Nephron progenitor cell (in vitro differentiated cells): ENCODE results near the gene ACP6.
A peak's percentile ranks its signal among the peaks of the same experiment; 100 is the strongest.

Experiments used
- DNase-seq: peaks from one replicate; pipeline ENCODE4 v3.0.0; 2021
- H3K27ac Mint-ChIP-seq: 2 replicates; pipeline ENCODE4 v1.8.0; 2021; ENCODE audit warnings: mild to moderate bottlenecking, moderate library complexity, mixed read lengths
- H3K27me3 Mint-ChIP-seq: 2 replicates; pipeline ENCODE4 v1.8.0; 2021; ENCODE audit warnings: mild to moderate bottlenecking, low read depth, mixed read lengths; ENCODE audit not compliant: poor library complexity
- H3K36me3 Mint-ChIP-seq: 2 replicates; pipeline ENCODE4 v1.8.0; 2021; ENCODE audit warnings: low read depth, mixed read lengths
- H3K4me1 Mint-ChIP-seq: 2 replicates; pipeline ENCODE4 v1.8.0; 2021; ENCODE audit warnings: mixed read lengths
- H3K4me3 Mint-ChIP-seq: 2 replicates; pipeline ENCODE4 v1.8.0; 2021; ENCODE audit warnings: mild to moderate bottlenecking, moderate library complexity, mixed read lengths
- H3K9me3 Mint-ChIP-seq: 2 replicates; pipeline ENCODE4 v1.8.0; 2021; ENCODE audit warnings: mild to moderate bottlenecking, moderate library complexity, mixed read lengths
- CTCF ChIP-seq: fragments of 200-600 bp; sonication (generic); IDR thresholded peaks from 2 replicates; pipeline ENCODE4 v1.5.0; 2021; ENCODE audit warnings: antibody characterized with exemption

Gene ACP6

DNA sequence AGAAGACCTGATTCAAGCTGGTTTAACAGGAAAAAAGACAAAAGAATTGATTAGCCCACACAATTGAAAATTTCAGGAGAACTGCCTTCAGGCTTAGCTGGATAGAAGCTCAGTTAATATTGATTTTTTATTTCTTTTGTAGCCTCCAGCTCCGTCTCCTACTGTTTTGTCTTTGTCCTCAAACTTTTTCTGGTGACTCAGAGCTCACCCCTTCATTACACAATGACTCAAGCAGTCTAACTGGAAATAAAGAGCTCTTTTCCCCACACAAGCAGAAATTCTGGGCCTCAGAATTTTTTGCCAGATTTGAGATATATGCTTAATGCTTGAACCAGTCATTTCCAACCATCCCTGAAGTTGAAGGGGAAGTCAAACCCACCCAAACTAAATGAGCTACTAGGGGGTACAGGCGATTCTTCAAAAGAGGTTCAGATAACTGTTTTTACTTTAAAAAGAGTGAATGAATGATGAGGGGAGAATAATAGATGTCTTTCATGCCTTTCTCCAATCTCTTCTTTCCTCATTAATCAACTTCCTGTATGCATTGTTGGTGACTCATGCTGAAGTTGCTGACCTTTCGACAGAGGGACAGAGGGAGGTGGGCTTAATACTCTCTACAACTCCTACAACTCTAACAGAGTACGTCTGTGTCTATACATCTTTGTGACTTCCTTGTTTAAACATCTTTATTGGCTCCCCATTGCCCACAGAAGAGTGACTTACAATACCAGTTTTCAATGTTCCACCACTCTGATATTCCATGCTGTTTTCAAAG, 6.2 kb upstream of the ACP6 start:
- Mint-ChIP-seq H3K9me3 (peaks cover 41% of the 10 kb centered on the region), H3K36me3 (no peaks in the 10 kb centered on the region), H3K27ac (no peak overlapping the region), H3K4me3 (no peak overlapping the region), H3K4me1 (peaks cover 24% of the 10 kb centered on the region), H3K27me3 (peaks cover 2% of the 10 kb centered on the region)
- no peak for TF ChIP-seq CTCF
- DNase-seq: no peak

DNA sequence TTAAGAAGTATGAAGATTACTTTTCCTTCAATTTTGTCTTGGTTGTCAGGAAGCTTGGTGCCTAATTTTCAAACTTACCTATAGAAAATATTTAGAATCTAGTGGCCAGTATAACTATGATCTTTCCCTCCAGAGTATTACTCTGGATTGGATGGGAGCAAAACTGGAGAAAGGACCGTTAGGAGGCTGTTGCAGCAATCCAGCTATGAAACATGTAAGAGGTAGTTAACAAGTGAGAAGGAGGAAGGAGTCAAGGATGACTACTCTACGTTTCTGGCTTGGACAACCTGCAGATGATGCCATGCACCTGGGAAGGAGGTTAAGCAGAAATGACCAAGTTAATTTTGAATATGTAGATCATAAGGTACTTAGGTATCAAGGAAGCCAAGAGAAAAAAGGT, 3.5 kb upstream of the ACP6 start:
- TF ChIP-seq CTCF: no peak
- H3K4me3 Mint-ChIP-seq: no peak overlapping the region
- H3K27ac Mint-ChIP-seq: no peak overlapping the region
- peaks cover 39% of the 10 kb centered on the region for H3K4me1 Mint-ChIP-seq
- no peak for DNase-seq
- no peaks in the 10 kb centered on the region for H3K36me3 Mint-ChIP-seq
- H3K9me3 Mint-ChIP-seq: peaks cover 24% of the 10 kb centered on the region
- peaks cover 2% of the 10 kb centered on the region for H3K27me3 Mint-ChIP-seq

GRCh38 chr1:147673406-147673805, 3.1 kb upstream of the ACP6 start:
- Mint-ChIP-seq H3K27ac (no peak overlapping the region), H3K4me3 (no peak overlapping the region), H3K27me3 (peaks cover 2% of the 10 kb centered on the region), H3K36me3 (no peaks in the 10 kb centered on the region), H3K4me1 (peaks cover 43% of the 10 kb centered on the region), H3K9me3 (peaks cover 20% of the 10 kb centered on the region)
- no peak for TF ChIP-seq CTCF
- DNase-seq: no peak

DNA sequence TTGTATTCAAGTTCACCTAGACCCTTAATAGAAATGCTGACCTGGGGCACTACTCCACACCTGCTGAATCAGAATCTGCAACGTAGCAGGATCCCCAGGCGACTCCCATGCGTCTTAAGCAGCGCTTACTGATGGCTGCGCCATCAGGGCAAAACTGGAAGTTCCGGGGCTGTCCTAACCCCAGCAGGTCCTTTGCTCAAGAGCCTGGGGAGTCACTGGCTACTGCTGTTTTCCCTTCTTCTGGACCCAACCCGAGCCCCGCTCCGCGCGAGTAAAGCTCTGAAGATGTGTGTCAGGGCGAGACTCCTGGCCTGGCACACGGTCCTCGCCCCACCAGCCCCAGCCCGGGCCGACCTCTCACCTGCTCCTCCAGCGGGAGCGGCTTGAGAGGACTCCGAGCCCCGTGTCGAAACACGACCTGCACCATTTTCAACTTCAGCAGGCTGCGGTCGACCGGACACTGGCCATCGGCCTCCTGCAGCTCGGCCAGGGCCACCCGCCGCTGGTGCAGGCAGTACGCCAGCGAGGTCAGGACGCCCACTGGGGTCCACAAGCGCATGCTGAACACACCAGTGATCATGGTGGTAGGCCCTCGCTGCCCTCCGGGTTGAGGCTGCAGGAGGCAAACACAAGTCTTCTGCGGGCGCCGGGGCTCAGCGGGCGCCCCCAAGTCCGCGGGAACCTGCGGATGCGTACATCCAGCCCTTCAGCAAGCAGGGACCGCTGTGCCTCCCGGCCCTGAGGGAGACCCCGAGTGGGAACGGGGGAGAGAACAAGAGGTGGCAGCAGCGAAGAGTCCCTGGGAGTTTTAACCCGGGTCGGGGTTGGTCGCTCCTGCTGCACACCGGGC, 630 bp downstream of the ACP6 start:
- DNase-seq: peak; percentile 64
- TF ChIP-seq CTCF: no peak
- H3K4me3 Mint-ChIP-seq: peak overlapping the region; percentile 90
- H3K9me3 Mint-ChIP-seq: peaks cover 5% of the 10 kb centered on the region
- peaks cover 17% of the 10 kb centered on the region for H3K36me3 Mint-ChIP-seq
- peaks cover 2% of the 10 kb centered on the region for H3K27me3 Mint-ChIP-seq
- H3K4me1 Mint-ChIP-seq: peaks cover 41% of the 10 kb centered on the region
- H3K27ac Mint-ChIP-seq: peak overlapping the region; percentile 58

- no peak overlapping the region for H3K4me3 Mint-ChIP-seq
- H3K27me3 Mint-ChIP-seq: peaks cover 13% of the 10 kb centered on the region
- DNase-seq: no peak
- TF ChIP-seq CTCF: peak; percentile 21
- H3K4me1 Mint-ChIP-seq: peaks cover 34% of the 10 kb centered on the region
- H3K36me3 Mint-ChIP-seq: peaks cover 57% of the 10 kb centered on the region
- H3K27ac Mint-ChIP-seq: no peak overlapping the region
- peaks cover 41% of the 10 kb centered on the region for H3K9me3 Mint-ChIP-seq
Measured at GRCh38 chr1:147665521-147665920, 4.8 kb downstream of the ACP6 start.
